GM12891 (cell line): ENCODE results near the gene SELENOV.

Source experiments
- PAX5 ChIP-seq: IDR thresholded peaks from 2 replicates; pipeline ENCODE4 v1.6.1; 2011; ENCODE audit warnings: low read length, moderate library complexity, mild to moderate bottlenecking; ENCODE audit not compliant: insufficient read depth, severe bottlenecking
- POLR2A ChIP-seq: IDR thresholded peaks from 2 replicates; pipeline ENCODE4 v1.6.1; 2011; ENCODE audit warnings: low read depth, low read length, control low read depth
- POLR2AphosphoS5 ChIP-seq: IDR thresholded peaks from 2 replicates; pipeline ENCODE4 v1.6.1; 2011; ENCODE audit warnings: low read depth, low read length, control low read depth
- TAF1 ChIP-seq: IDR thresholded peaks from 2 replicates; pipeline ENCODE4 v1.6.1; 2011; ENCODE audit warnings: low read depth, low read length, control low read depth

GRCh38 chr19:39563408-39563807, 48.5 kb downstream of the SELENOV start:
- no peak for TF ChIP-seq POLR2A
- no peak for TF ChIP-seq TAF1
- no peak for TF ChIP-seq POLR2AphosphoS5
- no peak for TF ChIP-seq PAX5
